ENCODE measurements around the gene MAGI2.
A peak's percentile ranks its signal among the peaks of the same experiment; 100 is the strongest.
"Not testable (repeated sequence)": the region's sequence is repeated elsewhere in the genome, so short reads cannot be mapped to it uniquely, and the experiment has no call there.

The MAGI2 gene

DNA sequence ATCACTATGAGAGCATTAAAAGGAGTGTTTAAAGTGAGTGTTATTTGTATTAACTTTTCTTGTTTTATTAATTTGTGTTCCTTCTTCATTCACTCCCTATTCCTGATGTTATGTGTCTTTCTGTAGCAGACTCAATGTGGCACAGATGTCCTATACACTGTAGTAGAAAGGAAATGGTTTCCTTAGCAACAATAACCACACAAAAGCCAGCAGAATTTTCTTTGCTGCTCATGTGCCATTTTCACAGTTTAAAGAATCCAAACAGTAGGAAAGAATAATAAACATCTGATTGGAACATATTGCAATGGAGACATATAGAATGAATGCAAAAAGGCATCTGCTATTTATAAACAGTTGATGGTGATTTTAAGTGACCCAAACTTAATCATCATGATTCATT is 891.3 kb downstream of the MAGI2 start:
- no peak for DNase-seq (ENCODE audit: low read depth)

DNA sequence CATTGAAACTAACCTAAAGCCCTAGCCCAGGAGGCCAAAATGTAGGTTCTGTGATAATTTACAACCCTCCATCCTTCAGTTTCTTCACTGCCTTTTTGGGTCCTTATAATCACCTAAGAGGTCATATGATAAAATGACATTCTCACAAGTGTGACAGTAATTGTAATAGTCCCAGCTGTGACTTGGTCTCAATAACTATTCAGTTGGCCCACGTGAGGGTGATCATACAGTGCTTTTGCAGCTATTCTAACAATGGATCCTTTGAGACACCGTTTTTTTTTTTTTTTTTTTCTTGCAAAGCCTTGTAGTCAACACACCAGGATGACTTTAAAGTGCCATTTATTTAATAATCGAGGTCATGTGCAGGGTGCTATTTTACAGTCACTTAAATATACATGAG is 894.9 kb downstream of the MAGI2 start:
- no peak for DNase-seq (ENCODE audit: low read depth)

DNA sequence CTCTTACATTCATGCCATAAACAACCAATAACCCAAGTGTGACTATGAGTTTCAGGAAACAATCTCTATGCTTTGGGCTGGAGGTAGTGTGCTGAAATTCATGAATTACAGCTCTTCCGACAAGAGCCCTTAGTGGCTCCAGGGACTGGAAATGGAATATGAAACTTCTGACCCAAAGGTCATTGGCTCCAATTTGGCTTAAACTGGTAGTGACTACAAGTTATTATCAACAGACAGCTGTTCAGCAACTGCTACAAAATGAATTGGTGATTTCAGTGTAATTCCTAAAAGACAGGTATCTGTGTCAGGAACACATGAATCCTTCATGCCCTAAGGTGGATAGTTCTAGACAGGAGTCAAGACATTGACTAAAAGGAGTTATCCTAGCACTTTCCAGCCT is 909.5 kb downstream of the MAGI2 start:
- no peak for DNase-seq (ENCODE audit: low read depth)

DNA sequence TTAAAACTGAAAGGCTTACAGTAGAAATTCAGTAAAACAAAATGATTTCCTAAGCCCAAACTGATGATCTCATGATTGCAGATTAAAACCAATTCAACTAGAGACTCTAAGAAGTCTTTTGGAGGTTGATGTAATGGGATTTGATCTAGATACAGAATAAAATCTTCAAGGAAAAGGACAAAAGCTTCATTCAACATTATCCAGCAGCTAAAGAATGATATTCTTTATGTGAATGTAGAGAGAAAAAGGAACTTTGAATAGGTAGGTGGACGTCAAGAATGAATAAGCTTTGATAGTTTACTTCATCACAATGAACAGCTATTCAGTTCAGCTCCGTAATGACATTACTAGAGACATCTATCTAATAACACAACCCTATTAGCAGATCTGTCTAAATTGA is 910.5 kb downstream of the MAGI2 start:
- no peak for DNase-seq (ENCODE audit: low read depth)

DNA sequence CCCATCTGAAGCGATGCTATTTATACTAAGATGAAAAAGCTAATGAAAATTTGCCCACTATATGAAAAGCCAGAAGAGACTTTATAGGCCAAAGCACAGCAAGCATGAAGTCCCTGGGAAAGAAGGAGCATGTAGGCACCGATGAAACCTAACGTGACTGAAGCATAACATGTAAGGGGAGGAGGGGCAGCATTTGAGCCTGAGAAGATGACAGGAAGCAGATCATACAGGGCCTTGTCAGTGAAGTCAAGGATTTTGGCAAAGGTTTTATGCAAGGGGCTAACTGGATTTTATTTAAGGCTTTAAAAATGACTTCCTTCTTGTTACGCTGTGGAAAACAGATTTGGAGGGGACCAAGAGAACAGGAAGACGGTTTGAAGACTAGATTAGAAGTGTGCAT is 910.9 kb downstream of the MAGI2 start:
- DNase-seq (ENCODE audit: low read depth), result no peak

DNA sequence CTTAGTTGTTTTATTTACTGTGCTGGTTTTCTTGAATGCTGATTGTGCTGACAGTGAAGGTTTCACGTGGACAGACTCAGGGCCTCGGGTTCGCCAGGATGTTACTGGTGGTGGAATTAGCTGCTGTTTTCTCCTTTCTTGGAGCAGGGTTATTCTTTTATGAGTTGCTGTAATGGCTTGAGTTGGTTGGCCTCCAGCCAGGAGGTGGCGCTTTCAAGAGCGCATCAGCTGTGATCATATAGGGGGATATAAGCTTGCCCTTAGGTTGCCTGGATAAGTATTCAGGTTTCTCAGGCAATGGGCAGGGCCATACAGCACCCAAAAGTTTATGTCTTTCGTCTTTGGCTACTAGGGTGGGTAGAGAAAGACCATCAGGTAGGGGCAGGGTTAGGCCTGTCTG is 913.6 kb downstream of the MAGI2 start:
- DNase-seq (ENCODE audit: low read depth), result no peak

DNA sequence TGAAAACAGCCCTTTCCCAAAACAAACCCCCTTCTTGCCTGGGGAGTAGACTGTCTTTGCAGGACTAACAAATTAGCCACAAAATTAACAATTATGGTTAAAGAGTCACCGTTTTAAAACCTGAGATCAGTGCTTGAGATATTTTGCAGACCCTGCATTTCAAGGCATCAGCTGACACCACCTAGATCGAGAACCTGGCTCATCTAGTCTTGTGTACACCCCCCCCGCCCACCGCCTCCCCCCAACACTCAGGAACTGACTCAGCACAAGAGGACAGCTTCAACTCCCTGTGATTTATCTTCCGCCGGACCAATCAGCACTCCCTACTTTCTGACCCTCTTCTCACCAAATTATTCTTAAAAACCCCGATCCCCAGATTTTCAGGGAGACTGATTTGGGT is 917.8 kb downstream of the MAGI2 start:
- no peak for DNase-seq (ENCODE audit: low read depth)

DNA sequence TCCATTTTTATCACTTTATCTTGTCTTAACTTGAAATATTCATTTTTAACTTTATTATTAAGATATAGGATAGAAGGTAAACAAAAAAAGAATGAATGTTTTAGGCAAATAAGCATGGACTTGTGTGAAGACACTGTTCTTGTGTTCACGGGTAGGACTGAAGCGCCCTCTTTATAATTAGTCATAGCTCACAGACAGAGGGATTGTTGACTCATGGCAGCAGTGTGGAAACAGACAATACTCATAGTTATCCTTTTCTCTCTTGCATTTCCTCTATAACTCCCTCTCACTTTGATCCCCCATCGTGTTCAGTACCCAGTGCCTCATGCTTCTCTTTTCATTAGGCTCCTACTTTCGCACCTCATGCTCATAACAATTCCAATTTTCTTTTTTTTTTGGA is 923.1 kb downstream of the MAGI2 start:
- peak; percentile 80 for DNase-seq (ENCODE audit: low read depth)

DNA sequence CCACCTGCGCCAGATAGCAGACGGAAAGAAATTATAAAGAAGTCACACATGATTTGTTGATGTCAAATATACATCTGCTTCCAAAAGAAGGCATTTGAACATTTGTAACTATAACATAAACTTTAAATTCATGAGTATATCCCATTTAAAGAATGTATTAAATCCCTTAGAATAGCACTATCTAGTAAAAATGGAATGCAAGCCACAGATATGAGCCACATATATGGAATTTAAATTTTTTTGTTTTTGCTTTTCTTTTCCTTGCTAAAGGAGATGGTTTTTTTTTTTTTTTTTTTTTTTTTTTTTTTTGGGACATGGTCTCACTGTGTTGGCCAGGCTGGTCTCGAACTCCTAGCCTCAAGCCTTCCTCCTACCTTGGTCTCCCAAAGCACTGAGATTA is 924.1 kb downstream of the MAGI2 start:
- peak; percentile 9 for DNase-seq (ENCODE audit: low read depth)

DNA sequence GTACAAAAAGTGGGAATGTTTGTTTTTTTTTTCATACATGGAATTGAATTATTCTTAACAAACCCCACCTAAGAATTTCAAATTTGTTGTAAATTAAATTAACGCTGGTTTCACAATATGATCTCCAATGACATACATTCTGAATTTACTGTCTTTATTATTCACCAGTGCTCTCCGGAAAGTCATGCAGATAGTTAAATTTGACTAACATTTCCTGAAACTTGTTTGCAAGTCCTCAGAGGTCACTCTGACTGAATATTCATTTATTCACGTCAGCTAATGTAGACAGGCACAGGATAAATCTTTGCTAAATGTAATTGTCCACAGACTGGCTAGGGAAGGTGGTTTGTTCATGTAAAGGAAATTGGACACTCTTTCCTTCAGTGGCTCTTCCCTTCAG is 924.5 kb downstream of the MAGI2 start:
- DNase-seq (ENCODE audit: low read depth), result peak; percentile 11

DNA sequence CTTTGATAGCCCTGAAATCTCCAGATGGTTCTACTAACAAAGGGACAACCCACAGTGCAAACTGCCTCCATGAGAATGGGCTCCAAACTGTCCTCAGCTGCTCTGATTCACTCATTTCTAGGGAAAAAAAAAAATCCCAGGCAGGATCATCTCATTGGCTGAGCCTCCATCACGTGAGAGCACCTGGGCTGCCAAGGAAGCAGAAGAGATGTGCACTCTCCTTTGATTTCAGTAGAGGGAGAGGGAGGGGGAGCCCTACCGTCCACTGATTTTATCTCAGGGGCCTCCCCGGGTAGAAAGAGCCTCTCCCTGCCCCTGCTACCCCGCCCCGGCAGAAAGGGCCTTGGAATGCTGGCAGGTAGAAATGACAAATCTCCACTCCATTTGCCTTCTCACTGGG is 929.5 kb downstream of the MAGI2 start:
- DNase-seq (ENCODE audit: low read depth), result no peak

DNA sequence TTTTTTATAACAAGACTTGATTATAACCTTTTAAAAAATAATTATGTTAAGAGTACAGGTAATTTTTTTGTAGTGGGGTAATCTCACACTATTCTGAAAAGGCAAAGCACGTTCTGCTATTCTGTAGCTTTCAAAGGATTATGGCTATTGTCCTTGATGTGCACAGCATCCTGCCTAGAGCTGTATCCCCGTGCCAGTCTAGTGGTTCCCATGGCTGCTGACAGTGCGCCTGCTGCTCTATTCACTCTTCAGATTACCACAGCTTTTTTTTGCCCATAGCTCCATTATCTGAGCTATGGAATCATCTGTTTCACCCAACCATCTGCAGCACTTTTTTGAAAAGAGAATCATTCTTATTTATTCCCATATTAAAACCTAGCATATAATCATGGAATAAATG is 931.5 kb downstream of the MAGI2 start:
- no peak for DNase-seq (ENCODE audit: low read depth)

DNA sequence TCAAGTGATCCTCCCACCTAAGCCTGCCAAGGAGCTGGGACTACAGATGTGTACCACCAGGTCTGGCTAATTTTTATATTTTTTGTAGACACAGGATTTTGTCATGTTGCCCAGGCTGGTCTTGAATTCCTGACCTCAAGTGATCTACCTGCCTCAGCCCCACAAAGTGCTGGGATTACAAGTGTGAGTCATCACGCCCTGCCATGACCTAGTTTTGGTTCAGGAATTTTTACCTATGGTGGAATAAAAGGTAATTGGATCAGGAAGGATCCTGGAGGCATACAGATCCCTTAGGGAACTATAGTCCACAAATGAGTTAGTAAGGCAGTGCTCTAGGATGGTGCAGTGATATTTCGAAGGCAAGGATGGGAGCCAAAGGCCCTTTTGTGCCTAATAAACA is 937.0 kb downstream of the MAGI2 start:
- DNase-seq (ENCODE audit: low read depth), result no peak

DNA sequence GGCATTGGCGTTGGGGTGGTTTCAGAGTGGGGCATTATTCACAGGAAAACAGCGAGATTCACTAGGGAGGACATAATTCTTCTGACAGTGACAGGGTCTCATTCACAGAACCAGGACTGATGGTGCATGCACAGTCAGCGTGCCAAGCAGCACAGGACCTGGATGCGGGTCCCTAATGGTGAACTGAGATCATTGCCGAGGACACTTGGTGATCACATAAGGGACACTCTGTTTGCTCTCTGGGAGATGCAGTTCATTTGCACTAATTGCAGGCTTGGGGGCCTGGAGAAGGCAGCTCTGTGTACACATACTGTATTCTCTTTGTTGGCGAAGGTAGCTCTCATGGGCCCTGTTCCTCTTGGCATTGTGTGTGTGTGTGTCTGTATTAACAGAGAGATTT is 938.8 kb downstream of the MAGI2 start:
- no peak for DNase-seq (ENCODE audit: low read depth)

DNA sequence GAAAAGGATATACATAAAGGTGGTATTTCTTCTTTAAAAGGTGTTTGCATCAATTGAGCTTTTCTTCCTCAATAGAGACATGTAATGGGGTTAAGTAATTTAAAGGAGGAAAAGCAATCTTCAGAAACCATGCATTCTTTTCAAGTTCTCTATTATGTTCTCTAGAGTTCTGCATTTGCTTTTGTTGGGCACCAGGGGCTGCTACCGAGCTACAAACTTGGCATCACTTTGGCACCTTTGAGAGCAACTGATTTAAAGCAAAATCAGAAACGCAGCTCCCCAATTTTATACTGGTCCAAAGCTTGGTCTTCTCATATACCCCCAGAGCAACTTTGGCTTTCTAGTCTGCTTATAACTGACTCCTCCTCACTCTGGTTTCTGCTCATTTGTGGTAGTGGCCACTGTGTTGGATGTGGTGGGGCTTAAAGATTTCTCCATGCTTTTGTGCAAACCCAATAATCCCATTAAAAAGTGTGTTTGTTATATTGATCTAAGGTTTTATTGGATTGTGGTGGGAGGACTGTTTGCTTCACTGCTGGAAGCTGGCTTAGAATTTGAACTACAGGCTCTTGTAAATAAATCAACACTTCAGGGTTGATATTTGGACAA is 942.8 kb downstream of the MAGI2 start:
- peak; percentile 49 for DNase-seq (ENCODE audit: low read depth)

DNA sequence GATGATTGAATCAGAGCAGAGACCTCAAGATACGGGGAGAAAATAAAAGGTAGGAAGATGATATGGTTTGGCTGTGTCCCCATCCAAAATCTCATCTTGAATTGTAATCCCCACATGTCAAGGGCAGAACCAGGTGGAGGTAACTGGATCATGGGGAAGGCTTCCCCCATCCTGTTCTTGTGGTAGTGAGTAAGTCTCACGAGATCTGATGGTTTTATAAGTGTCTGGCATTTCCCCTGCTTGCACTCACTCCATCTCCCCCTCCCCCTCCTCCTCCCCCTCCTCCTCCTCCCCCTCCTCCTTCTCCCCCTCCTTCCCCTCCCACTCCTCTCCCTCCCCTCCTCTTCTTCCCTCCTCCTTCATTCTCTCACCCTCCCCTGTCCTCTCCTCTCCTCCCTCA is 950.2 kb downstream of the MAGI2 start:
- not testable (repeated sequence) for DNase-seq (ENCODE audit: low read depth)

DNA sequence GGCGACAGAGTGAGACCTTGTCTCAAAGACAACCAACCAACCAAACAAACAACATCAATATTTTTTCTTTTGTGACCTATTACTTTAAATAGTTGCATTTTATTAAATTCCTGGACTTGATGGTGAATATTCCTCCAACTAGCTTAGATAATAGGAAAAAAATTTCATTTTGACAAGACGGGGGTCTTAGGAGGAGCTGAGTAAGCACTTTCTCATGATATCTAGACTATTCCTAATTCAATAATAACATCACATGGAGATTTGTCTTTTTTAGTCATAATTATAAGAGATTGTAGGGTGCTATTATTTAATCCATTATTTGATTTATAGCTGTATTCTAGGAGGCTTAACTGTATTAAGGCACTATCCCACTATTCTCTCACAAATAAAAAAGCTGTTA is 952.4 kb downstream of the MAGI2 start:
- DNase-seq (ENCODE audit: low read depth), result no peak

DNA sequence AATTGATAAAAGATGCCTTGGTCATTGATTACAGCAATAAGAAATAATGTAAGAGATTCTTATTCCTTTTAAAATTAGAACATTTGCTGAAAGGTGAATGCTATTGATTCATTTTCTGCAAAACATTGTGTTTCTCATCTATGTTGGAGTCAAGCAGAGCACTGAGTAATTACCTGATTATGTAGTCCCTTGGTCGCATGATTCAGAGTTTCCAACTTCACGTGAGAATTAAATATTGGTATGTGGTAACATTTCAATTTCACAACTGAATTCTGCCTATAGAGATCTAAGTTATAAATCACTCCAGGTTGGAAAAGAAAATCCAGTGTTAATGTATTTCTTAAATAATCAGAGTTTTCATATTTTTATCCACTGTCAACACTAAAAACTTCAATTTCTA is 953.5 kb downstream of the MAGI2 start:
- peak; percentile 12 for DNase-seq (ENCODE audit: low read depth)

DNA sequence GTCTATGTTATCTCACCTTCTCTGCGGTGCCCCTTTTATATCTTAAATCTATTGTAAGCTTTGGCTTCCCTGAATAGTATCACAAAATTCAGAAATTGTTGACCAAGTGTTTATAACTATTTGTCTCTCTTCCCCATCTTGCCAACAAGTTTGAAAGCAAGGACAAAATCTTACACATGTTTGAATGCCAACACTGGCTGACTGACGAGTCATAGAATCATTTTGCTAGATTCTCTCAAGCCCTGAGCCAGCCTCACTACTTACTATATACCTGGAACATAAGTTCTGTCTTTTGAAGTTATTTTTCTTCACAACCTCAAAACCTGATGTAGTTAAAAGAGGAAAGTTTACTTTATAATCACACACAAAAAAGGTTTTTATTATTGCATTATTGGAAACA is 954.2 kb downstream of the MAGI2 start:
- peak; percentile 28 for DNase-seq (ENCODE audit: low read depth)

DNA sequence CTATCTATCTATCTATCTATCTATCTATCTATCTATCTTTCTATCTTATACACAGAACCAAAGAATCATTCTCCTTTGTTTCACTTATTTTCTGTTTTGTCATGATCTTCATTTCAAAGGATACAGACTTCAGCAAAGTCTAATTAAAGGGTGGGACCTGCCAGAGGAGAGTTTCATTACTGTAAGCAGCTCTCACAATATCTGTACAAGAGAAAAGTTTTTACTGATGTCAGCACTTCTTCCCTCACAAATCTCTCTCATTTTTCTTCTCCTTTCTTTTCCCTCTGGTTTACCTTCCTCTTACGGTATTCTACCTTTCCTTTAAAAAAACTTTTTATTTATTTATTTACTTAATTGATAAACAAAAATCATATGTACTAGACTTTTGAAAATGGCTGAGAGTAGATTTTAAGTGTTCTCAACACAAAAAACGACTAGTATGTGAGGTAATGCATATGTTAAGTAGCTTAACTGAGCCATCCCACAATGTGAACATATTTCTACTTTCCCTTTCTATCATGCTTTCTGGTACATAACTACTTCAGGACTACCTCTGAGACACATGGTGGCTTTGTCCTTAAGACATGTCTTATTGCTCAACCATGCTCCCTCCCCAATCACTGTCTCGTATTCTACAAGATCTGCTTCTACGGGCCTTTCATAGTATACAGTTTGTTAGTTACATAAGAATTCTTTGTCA is 955.6 kb downstream of the MAGI2 start:
- no peak for DNase-seq (ENCODE audit: low read depth)

DNA sequence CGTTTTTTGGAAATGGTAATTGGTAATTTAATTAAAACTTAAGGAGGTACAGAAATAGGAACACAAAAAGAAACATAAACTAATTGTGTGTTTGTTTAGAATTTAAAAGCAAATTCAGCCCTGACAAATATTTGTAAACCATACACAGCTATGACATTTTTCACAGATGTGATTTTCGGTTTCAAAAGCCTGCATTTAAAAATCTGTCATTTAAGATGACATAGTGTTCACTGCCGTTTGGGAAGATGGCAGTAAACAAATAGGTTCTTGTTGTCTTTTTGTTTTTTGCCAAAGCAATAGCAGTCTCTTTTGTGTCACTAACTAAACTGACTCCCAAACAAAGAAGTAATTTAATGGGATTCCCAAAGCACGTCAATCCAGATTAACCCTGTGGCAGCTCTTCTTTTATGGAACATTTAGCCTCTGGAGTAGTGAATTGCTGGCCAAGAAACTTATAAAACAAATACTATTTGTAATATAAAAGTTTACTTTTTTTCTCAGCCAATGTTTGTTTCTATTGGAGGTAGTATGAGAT is 957.3 kb downstream of the MAGI2 start:
- DNase-seq (ENCODE audit: low read depth), result no peak

DNA sequence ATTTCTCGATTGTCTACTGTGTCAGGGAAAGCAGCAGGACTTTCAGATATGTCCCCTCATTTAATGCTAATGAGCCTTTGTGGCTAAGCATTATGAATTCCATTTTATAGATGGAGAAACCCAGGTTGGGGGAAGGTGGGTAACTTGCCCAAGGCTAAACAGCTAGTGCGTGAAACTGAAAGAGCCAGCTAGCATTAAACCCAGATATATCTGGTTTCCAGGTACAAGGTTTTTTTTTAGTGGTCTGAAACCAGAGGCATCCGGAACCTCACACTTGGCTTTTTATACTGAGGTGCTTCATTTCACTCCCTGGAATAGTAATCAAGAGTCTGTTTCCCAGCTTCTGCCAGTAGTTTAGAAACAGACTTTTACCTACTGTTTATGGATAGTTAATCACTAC is 960.1 kb downstream of the MAGI2 start:
- DNase-seq (ENCODE audit: low read depth), result no peak

DNA sequence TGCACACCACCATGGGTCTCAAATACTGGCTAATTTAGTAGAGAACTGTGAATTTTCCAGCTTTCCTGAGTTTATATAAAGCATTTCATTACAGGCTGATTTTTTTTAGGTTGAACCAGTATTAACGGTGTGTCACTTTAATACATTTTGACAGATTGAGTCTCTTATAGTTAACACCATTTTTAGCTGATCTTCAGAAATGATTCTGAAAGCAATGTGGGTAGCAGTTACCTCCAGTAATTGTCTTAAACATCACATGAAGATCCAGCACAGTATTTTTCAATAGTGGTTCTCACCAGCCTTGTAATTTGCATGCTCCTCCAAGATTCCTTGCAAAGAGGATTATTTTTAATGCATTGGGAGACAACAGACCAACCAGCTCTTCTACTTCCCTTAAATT is 961.3 kb downstream of the MAGI2 start:
- no peak for DNase-seq (ENCODE audit: low read depth)

DNA sequence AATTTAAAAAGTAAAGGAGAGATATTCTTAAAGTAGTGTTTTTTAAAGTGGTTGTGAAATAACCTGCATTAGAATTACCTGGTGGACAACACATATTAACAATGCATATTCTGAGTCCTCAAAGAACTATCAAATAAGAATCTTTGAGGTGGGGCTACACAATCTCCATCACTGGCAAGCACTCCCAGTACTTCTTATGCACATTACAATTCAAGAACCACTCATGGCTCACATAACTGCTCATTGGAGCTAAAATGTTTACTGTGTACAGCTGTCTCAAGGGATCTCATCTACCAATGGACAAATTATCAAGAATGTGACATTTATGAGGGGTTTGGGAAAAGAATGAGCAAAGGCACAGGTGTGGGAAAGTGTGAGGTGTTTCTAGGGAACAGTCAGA is 962.9 kb downstream of the MAGI2 start:
- DNase-seq (ENCODE audit: low read depth), result no peak
